Progenitor cell of endocrine pancreas (in vitro differentiated cells): ENCODE data around the gene CD82. TPM values are rescaled to one million over a fixed set of nuclear protein-coding genes. Genes with fewer than 3 reads are reported as not detected.

Source experiments
- DNase-seq: peaks from one replicate; pipeline ENCODE4 v3.0.0; 2021; ENCODE audit warnings: low spot score; ENCODE audit not compliant: unreplicated experiment
- H3K27ac Mint-ChIP-seq: 2 replicates; pipeline ENCODE4 v1.8.0; 2021; ENCODE audit warnings: mild to moderate bottlenecking, moderate library complexity, mixed read lengths
- H3K27me3 Mint-ChIP-seq: 2 replicates; pipeline ENCODE4 v1.8.0; 2021; ENCODE audit warnings: mixed read lengths
- H3K36me3 Mint-ChIP-seq: 2 replicates; pipeline ENCODE4 v1.8.0; 2022; ENCODE audit warnings: mixed read lengths; ENCODE audit not compliant: insufficient read depth
- H3K4me1 Mint-ChIP-seq: 2 replicates; pipeline ENCODE4 v1.8.0; 2021; ENCODE audit warnings: low read depth, mixed read lengths
- H3K4me3 Mint-ChIP-seq: 2 replicates; pipeline ENCODE4 v1.8.0; 2021; ENCODE audit warnings: low read depth, mild to moderate bottlenecking, moderate library complexity, mixed read lengths
- H3K9me3 Mint-ChIP-seq: 2 replicates; pipeline ENCODE4 v1.8.0; 2021; ENCODE audit warnings: low read depth, mixed read lengths
- CTCF ChIP-seq: fragments of 200-600 bp; sonication (generic); IDR thresholded peaks from one replicate; pipeline ENCODE4 v1.5.0; 2021; ENCODE audit warnings: antibody characterized with exemption, mild to moderate bottlenecking; ENCODE audit not compliant: unreplicated experiment
- total RNA-seq: library from RNA; stranded (reverse); gene quantifications from 2 replicates; pipeline ENCODE4 v1.2.1, GENCODE V29; 2021

The CD82 gene
- total RNA-seq, 1 donor from 2014 or later = 9.3 TPM

GRCh38 chr11:44561964-44562734 is 3.3 kb upstream of the CD82 start:
- Mint-ChIP-seq H3K4me3 (no peak overlapping the region), H3K27ac (no peak overlapping the region), H3K4me1 (peaks cover 3% of the 10 kb centered on the region), H3K27me3 (peaks cover 20% of the 10 kb centered on the region), H3K9me3 (no peaks in the 10 kb centered on the region), H3K36me3 (no peaks in the 10 kb centered on the region)
- TF ChIP-seq CTCF = no peak
- no peak for DNase-seq

- Mint-ChIP-seq H3K27me3 (peaks cover 28% of the 10 kb centered on the region), H3K27ac (no peak overlapping the region), H3K4me1 (peaks cover 3% of the 10 kb centered on the region)
These were observed 2.5 kb upstream of the CD82 start for GRCh38 chr11:44562845-44563460.

GRCh38 chr11:44563711-44564110 is 1.8 kb upstream of the CD82 start:
- TF ChIP-seq CTCF = no peak
- no peak overlapping the region for H3K4me3 Mint-ChIP-seq
- H3K27ac Mint-ChIP-seq = no peak overlapping the region
- DNase-seq = no peak
- H3K27me3 Mint-ChIP-seq = peaks cover 31% of the 10 kb centered on the region
- H3K36me3 Mint-ChIP-seq = no peaks in the 10 kb centered on the region
- H3K9me3 Mint-ChIP-seq = no peaks in the 10 kb centered on the region
- H3K4me1 Mint-ChIP-seq = peaks cover 3% of the 10 kb centered on the region

More at GRCh38 chr11:44562845-44563460, 2.5 kb upstream of the CD82 start:
- no peak for DNase-seq
- H3K9me3 Mint-ChIP-seq = no peaks in the 10 kb centered on the region
- TF ChIP-seq CTCF = no peak
- no peak overlapping the region for H3K4me3 Mint-ChIP-seq
- no peaks in the 10 kb centered on the region for H3K36me3 Mint-ChIP-seq

- H3K4me3 Mint-ChIP-seq = no peak overlapping the region
- no peak overlapping the region for H3K27ac Mint-ChIP-seq
- H3K4me1 Mint-ChIP-seq = peaks cover 3% of the 10 kb centered on the region
- peaks cover 31% of the 10 kb centered on the region for H3K27me3 Mint-ChIP-seq
- no peak for TF ChIP-seq CTCF
- H3K9me3 Mint-ChIP-seq = no peaks in the 10 kb centered on the region
- no peak for DNase-seq
- no peaks in the 10 kb centered on the region for H3K36me3 Mint-ChIP-seq
These were observed 1.3 kb upstream of the CD82 start for GRCh38 chr11:44564166-44564565.

- H3K27me3 Mint-ChIP-seq = peaks cover 35% of the 10 kb centered on the region
- peaks cover 3% of the 10 kb centered on the region for H3K4me1 Mint-ChIP-seq
- H3K27ac Mint-ChIP-seq = peak overlapping the region; percentile 62
- DNase-seq = no peak
- H3K36me3 Mint-ChIP-seq = no peaks in the 10 kb centered on the region
- H3K9me3 Mint-ChIP-seq = no peaks in the 10 kb centered on the region
- H3K4me3 Mint-ChIP-seq = peak overlapping the region; percentile 65
- TF ChIP-seq CTCF = no peak
These were observed 723 bp upstream of the CD82 start for GRCh38 chr11:44564670-44565210.
